ENCODE results near the gene SOHLH2.

DNA sequence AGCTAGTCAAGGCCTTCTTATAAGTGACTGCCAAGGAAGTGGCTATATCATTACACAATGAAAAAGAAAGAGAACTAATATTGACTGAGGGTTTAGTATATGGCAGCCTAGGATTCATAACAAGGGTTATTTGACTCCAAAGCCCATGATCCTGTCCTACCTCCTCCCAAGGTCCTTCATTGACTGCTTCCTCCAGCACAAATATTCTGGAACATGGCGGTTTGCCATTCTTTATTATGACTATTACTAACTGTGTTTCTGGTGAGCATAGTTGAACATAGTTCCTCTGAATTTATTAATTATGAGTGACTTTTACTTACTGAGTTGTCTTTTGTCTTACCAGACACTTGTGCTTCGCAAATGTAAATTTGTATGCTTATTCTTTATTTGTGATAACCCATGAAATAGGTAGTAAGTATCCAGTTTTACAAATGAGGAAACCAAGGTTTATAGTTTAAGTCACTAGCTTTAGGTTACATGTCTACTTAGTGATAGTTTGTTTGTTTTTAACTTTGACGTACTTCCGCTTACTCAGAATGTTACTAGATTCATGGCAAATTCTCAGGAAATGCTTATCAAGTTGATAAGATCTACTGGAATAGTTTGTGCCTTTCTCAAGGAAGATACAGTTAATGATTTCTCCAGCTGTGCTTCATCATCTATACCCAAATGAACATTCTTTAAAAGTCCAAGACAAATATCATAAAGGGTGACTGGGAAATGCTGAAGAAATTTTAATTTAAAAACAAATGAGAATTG is 67.7 kb downstream of the SOHLH2 start:
- TF ChIP-seq RCOR1 (IDR thresholded peaks at IDR 0.05; ENCODE audit: low read length) (no peak), MXI1 (IDR thresholded peaks at IDR 0.05; ENCODE audit: low read depth, low read length) (no peak), RFX5 (IDR thresholded peaks at IDR 0.05; ENCODE audit: low read length) (no peak), RAD21 (IDR thresholded peaks at IDR 0.05; ENCODE audit: low read length) (no peak), POLR2AphosphoS5 (IDR thresholded peaks at IDR 0.05; ENCODE audit: low read depth, low read length) (no peak)
- TF ChIP-seq, protein P1, sequence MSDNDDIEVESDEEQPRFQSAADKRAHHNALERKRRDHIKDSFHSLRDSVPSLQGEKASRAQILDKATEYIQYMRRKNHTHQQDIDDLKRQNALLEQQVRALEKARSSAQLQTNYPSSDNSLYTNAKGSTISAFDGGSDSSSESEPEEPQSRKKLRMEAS (IDR thresholded peaks at IDR 0.05; ENCODE audit: low read depth) = no peak
- TF ChIP-seq, protein P2, sequence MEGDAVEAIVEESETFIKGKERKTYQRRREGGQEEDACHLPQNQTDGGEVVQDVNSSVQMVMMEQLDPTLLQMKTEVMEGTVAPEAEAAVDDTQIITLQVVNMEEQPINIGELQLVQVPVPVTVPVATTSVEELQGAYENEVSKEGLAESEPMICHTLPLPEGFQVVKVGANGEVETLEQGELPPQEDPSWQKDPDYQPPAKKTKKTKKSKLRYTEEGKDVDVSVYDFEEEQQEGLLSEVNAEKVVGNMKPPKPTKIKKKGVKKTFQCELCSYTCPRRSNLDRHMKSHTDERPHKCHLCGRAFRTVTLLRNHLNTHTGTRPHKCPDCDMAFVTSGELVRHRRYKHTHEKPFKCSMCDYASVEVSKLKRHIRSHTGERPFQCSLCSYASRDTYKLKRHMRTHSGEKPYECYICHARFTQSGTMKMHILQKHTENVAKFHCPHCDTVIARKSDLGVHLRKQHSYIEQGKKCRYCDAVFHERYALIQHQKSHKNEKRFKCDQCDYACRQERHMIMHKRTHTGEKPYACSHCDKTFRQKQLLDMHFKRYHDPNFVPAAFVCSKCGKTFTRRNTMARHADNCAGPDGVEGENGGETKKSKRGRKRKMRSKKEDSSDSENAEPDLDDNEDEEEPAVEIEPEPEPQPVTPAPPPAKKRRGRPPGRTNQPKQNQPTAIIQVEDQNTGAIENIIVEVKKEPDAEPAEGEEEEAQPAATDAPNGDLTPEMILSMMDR (IDR thresholded peaks at IDR 0.05) = no peak
- TF ChIP-seq, protein P3, sequence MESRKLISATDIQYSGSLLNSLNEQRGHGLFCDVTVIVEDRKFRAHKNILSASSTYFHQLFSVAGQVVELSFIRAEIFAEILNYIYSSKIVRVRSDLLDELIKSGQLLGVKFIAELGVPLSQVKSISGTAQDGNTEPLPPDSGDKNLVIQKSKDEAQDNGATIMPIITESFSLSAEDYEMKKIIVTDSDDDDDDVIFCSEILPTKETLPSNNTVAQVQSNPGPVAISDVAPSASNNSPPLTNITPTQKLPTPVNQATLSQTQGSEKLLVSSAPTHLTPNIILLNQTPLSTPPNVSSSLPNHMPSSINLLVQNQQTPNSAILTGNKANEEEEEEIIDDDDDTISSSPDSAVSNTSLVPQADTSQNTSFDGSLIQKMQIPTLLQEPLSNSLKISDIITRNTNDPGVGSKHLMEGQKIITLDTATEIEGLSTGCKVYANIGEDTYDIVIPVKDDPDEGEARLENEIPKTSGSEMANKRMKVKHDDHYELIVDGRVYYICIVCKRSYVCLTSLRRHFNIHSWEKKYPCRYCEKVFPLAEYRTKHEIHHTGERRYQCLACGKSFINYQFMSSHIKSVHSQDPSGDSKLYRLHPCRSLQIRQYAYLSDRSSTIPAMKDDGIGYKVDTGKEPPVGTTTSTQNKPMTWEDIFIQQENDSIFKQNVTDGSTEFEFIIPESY (IDR thresholded peaks at IDR 0.05; ENCODE audit: borderline replicate concordance, low read depth) = no peak

All from SK-N-SH (cell line).